Natural killer cell (primary cell): ENCODE data around the gene EID2B. TPM values are rescaled to one million over a fixed set of nuclear protein-coding genes. Genes with fewer than 3 reads are reported as not detected.

Experiments
- ATAC-seq, 3 donors: fragments of 150-1000 bp in 2 of 3; fragments of 200-7000 bp in 1 of 3; cut with Tn5 transposase; 1 replicate in 1 of 3; 2 replicates in 2 of 3; pipeline ENCODE4 v1.10.0; 2021; ENCODE audit warnings: mild to moderate bottlenecking in 2 of 3, moderate library complexity in 2 of 3
- DNase-seq, 2 donors: peaks; one replicate each; pipeline versions ENCODE4 v3.0.0 to v3.0.0-alpha.2; 2013 to 2021; ENCODE audit warnings: mixed read lengths in 1 of 2
- H3K27ac ChIP-seq: one replicate; pipeline ENCODE4 v1.5.1; 2013; ENCODE audit warnings: mild to moderate bottlenecking, low read length
- H3K27me3 ChIP-seq: one replicate; pipeline ENCODE4 v1.6.1; 2013; ENCODE audit warnings: low read length; ENCODE audit not compliant: control insufficient read depth, insufficient read depth
- H3K36me3 ChIP-seq: one replicate; pipeline ENCODE4 v1.6.1; 2013; ENCODE audit warnings: low read length; ENCODE audit not compliant: control insufficient read depth, insufficient read depth
- H3K4me1 ChIP-seq: one replicate; pipeline ENCODE4 v1.6.1; 2013; ENCODE audit warnings: low read length; ENCODE audit not compliant: control insufficient read depth, insufficient read depth
- H3K4me3 ChIP-seq: one replicate; pipeline ENCODE4 v1.5.1; 2013; ENCODE audit warnings: low read length
- H3K9me3 ChIP-seq: one replicate; pipeline ENCODE4 v1.6.1; 2013; ENCODE audit warnings: low read length; ENCODE audit not compliant: control insufficient read depth, insufficient read depth
- H3K27ac Mint-ChIP-seq, 2 donors: one replicate each; pipeline ENCODE4 v1.8.0; 2022; ENCODE audit warnings: mild to moderate bottlenecking in 2 of 2, mixed read lengths in 2 of 2, moderate library complexity in 1 of 2
- H3K27me3 Mint-ChIP-seq, 2 donors: one replicate each; pipeline ENCODE4 v1.8.0; 2022; ENCODE audit warnings: low read depth in 2 of 2, mixed read lengths in 2 of 2
- H3K36me3 Mint-ChIP-seq: one replicate; pipeline ENCODE4 v1.8.0; 2022; ENCODE audit warnings: mixed read lengths
- H3K4me1 Mint-ChIP-seq, 2 donors: one replicate each; pipeline ENCODE4 v1.8.0; 2022; ENCODE audit warnings: mixed read lengths in 2 of 2
- H3K4me3 Mint-ChIP-seq: one replicate; pipeline ENCODE4 v1.8.0; 2022; ENCODE audit warnings: mild to moderate bottlenecking, moderate library complexity, mixed read lengths
- H3K9me3 Mint-ChIP-seq, 2 donors: one replicate each; pipeline ENCODE4 v1.8.0; 2022; ENCODE audit warnings: mixed read lengths in 2 of 2
- WGBS: methylation state at CpG from one replicate; pipeline ENCODE4 v1.1.7; 2013; ENCODE audit warnings: missing lambda C conversion rate; ENCODE audit not compliant: insufficient coverage; 5-methylcytosine and 5-hydroxymethylcytosine counted together
- intact Hi-C: fragments of 100-400 bp; cut with micrococcal nuclease; formaldehyde crosslinking; loops from one replicate; pipeline ENCODE4 v1.14.2; 2022
- total RNA-seq, 4 donors: library from RNA; stranded (reverse); fragments of 120-200 nt in 1 of 4; gene quantifications; one replicate each; pipeline versions ENCODE4 v1.2.3 to v1.2.4, GENCODE V29; 2013 to 2022
- TF ChIP-seq, protein P1 (sequence below): fragments of 200-600 bp; IDR thresholded peaks from one replicate; pipeline ENCODE4 v1.8.0; 2022; ENCODE audit warnings: antibody characterized with exemption

Gene EID2B
- total RNA-seq, 3 donors from 2014 or later (not counting 1 experiment from before 2014, with no cell fraction given), result 4.6 to 6.7 (median 5.8) TPM

DNA sequence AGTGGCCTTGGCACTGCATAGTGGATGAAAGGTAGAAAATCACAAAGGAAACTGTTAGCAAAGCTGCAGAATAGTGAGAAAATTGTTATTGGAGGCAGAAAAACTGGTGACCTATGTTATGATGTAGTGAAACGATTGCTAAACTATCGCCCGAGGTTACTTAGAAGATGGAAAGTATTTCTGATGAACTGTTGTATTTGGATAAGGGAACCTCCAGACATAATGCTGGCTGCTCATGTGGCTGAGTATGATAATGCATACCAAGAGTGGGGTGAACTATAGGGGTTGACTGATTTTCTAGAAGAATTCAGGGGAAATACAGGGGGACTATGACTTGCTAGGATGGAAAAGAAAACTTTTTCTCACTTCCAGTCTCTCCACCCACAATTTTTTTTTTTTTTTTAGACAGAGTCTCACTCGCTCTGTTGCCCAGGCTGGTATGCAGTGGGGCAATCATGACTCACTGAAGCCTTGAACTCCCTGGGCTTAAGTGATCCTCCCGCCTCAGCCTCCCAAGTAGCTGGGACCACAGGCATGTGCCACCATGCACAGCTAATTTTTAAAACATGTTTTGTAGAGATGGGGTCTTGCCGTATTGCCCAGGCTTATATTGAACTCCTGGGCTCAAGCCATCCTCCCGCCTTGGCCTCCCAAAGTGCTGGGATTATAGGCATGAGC is 11.7 kb upstream of the EID2B start:
- intact Hi-C loops, result no loop called here
- WGBS, result 87% methylated on average over 7 of the region's 7 CpGs
- Histone ChIP-seq H3K4me1 (peaks cover 5% of the 10 kb centered on the region), H3K36me3 (no peaks in the 10 kb centered on the region), H3K9me3 (no peaks in the 10 kb centered on the region), H3K27me3 (no peaks in the 10 kb centered on the region), H3K4me3 (no peak overlapping the region), H3K27ac (no peak overlapping the region)
- ATAC-seq (no peak), DNase-seq (no peak)
- no peaks in the 10 kb centered on the region for H3K9me3 Mint-ChIP-seq
- no peaks in the 10 kb centered on the region for H3K36me3 Mint-ChIP-seq
- H3K27me3 Mint-ChIP-seq, result peaks cover 12 to 16% of the 10 kb centered on the region in 2 donors
- TF ChIP-seq, protein P1, sequence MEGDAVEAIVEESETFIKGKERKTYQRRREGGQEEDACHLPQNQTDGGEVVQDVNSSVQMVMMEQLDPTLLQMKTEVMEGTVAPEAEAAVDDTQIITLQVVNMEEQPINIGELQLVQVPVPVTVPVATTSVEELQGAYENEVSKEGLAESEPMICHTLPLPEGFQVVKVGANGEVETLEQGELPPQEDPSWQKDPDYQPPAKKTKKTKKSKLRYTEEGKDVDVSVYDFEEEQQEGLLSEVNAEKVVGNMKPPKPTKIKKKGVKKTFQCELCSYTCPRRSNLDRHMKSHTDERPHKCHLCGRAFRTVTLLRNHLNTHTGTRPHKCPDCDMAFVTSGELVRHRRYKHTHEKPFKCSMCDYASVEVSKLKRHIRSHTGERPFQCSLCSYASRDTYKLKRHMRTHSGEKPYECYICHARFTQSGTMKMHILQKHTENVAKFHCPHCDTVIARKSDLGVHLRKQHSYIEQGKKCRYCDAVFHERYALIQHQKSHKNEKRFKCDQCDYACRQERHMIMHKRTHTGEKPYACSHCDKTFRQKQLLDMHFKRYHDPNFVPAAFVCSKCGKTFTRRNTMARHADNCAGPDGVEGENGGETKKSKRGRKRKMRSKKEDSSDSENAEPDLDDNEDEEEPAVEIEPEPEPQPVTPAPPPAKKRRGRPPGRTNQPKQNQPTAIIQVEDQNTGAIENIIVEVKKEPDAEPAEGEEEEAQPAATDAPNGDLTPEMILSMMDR, result no peak
- no peak overlapping the region for H3K27ac Mint-ChIP-seq
- no peak overlapping the region for H3K4me3 Mint-ChIP-seq
- peaks cover 12 to 15% of the 10 kb centered on the region in 2 donors for H3K4me1 Mint-ChIP-seq

- Mint-ChIP-seq H3K9me3 (no peaks in the 10 kb centered on the region), H3K36me3 (no peaks in the 10 kb centered on the region), H3K27ac (no peak overlapping the region), H3K4me3 (no peak overlapping the region), H3K4me1 (peaks cover 21 to 23% of the 10 kb centered on the region in 2 donors), H3K27me3 (peaks cover 12 to 16% of the 10 kb centered on the region in 2 donors)
- TF ChIP-seq, protein P1, result no peak
- Histone ChIP-seq H3K9me3 (no peaks in the 10 kb centered on the region), H3K36me3 (no peaks in the 10 kb centered on the region), H3K27me3 (no peaks in the 10 kb centered on the region), H3K4me1 (peaks cover 7% of the 10 kb centered on the region), H3K4me3 (no peak overlapping the region), H3K27ac (no peak overlapping the region)
- intact Hi-C loops, result no loop called here
- DNase-seq, result no peak
- ATAC-seq, result no peak
- WGBS, result 88% methylated on average over 2 of the region's 3 CpGs
Observed at GRCh38 chr19:39543477-39543857, 10.8 kb upstream of the EID2B start.

DNA sequence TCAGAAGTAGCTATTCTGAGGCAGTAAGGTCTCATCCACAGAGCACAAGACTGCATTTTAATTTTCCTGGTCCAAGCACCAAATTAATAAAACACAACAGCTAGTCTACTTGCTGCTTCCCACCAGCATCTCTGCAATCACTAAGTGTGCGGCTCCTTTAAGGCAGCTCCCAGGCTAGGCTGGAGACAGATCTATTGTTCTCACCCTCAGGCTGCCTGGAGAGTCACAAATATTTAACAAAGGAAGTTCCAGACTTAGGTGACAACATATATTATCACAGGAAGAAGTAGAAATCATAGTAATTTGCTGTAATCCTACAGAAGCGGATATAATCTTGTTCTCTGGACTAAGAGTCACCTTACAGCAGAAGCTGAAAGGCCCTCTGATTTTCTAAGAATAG is 9.6 kb upstream of the EID2B start:
- Mint-ChIP-seq H3K36me3 (no peaks in the 10 kb centered on the region), H3K4me1 (peaks cover 30 to 31% of the 10 kb centered on the region in 2 donors), H3K27me3 (peaks cover 10 to 14% of the 10 kb centered on the region in 2 donors), H3K9me3 (no peaks in the 10 kb centered on the region), H3K4me3 (peak overlapping the region; percentile 45), H3K27ac (peak overlapping the region; percentile 14 to 35)
- no peaks in the 10 kb centered on the region for H3K9me3 ChIP-seq
- H3K27me3 ChIP-seq, result no peaks in the 10 kb centered on the region
- TF ChIP-seq, protein P1, result no peak
- intact Hi-C loops, result no loop called here
- no peak for ATAC-seq
- 73% methylated on average over 2 of the region's 2 CpGs for WGBS
- H3K36me3 ChIP-seq, result no peaks in the 10 kb centered on the region
- H3K4me1 ChIP-seq, result peaks cover 7% of the 10 kb centered on the region
- DNase-seq, result no peak
- H3K27ac ChIP-seq, result no peak overlapping the region
- H3K4me3 ChIP-seq, result no peak overlapping the region

DNA sequence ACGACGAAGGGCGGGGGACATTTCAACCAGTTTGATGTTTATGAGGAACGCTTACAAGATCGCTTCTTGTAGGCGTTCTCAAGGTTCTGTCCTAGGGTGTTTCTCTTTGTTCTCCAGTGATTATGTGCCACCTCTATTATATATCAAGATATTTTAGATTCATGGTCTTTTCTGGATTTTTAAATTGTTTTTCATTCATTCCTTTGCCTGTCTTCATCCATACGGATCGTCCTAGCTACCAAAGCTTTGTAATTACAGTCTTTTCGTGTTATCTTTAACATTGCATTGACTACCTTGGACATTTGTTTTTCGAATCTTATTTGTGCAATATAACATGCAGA is 7.7 kb upstream of the EID2B start:
- no peak for ATAC-seq
- Histone ChIP-seq H3K36me3 (no peaks in the 10 kb centered on the region), H3K27me3 (no peaks in the 10 kb centered on the region), H3K9me3 (no peaks in the 10 kb centered on the region), H3K4me3 (peak overlapping the region; percentile 80), H3K27ac (peak overlapping the region; percentile 98), H3K4me1 (peaks cover 7% of the 10 kb centered on the region)
- H3K27me3 Mint-ChIP-seq, result peaks cover 0 to 8% of the 10 kb centered on the region in 2 donors
- intact Hi-C loops, result no loop called here
- H3K36me3 Mint-ChIP-seq, result no peaks in the 10 kb centered on the region
- no peak for DNase-seq
- H3K27ac Mint-ChIP-seq, result peak overlapping the region; percentile 90 to 96
- H3K9me3 Mint-ChIP-seq, result no peaks in the 10 kb centered on the region
- 19% methylated on average over 10 of the region's 10 CpGs for WGBS
- peaks cover 30 to 31% of the 10 kb centered on the region in 2 donors for H3K4me1 Mint-ChIP-seq
- TF ChIP-seq, protein P1, result peak; percentile 35
- H3K4me3 Mint-ChIP-seq, result peak overlapping the region; percentile 95
